Testis (tissue), 2 donors: Measurements from ENCODE around the gene ZIC1.

Source experiments
- POLR2A ChIP-seq: fragments of 450-650 bp; IDR thresholded peaks from one replicate; pipeline ENCODE4 v1.6.1; 2017; ENCODE audit warnings: antibody characterized with exemption, mild to moderate bottlenecking, moderate library complexity
- TF ChIP-seq, protein P1 (sequence below), 3 experiments: fragments of 450-650 bp in 2 of 3; fragments of 200-600 bp in 1 of 3; sonication (generic) in 1 of 3; IDR thresholded peaks; one replicate each; pipeline ENCODE4 v1.5.1; 2016 to 2019; ENCODE audit warnings: antibody characterized with exemption in 3 of 3, mild to moderate bottlenecking in 2 of 3, moderate library complexity in 1 of 3

DNA sequence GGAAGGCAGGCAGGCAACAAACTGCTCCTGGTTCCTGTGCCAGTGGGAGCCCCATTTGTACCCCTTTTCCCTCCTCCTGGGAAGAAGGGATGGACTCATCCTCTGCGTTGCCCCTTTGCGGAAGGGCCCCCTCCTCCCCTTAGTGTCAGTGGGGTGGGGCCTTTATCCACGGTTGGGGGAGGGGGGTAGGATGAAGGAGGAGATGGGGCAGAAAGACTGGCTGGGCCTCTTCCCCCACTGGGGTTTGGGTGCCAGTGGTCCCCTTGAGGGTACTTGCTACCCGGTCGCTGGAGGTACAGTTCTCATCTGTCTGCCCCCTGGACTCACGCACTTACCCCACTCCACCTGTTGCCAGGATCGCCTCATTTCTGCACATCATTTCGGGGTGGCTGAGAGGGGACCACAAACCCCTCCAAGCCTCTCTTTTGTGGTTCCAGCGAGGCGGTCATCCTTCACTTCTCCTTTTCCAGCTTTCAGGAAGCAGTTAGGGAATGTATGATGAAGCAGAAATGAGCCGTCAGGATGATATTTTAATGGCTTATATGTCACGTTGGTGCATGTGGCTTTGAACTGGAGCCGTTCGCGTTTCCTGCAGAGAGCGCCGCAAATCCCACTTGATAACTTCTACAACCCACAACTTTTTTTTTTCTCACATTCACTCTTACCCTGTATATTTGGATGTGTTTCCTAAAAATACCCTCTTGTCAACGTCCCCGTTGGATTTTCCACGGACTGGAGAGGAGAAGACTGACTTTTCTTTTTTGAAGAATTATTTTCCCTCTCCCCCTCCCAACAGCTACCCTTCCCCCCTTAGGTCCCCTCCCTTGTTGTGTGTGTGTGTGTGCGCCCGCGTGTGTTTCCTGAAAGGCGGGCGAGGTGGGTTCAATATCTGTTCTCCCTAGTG is 2.9 kb upstream of the ZIC1 start, which contains the start of gene ZIC4:
- TF ChIP-seq, protein P1, sequence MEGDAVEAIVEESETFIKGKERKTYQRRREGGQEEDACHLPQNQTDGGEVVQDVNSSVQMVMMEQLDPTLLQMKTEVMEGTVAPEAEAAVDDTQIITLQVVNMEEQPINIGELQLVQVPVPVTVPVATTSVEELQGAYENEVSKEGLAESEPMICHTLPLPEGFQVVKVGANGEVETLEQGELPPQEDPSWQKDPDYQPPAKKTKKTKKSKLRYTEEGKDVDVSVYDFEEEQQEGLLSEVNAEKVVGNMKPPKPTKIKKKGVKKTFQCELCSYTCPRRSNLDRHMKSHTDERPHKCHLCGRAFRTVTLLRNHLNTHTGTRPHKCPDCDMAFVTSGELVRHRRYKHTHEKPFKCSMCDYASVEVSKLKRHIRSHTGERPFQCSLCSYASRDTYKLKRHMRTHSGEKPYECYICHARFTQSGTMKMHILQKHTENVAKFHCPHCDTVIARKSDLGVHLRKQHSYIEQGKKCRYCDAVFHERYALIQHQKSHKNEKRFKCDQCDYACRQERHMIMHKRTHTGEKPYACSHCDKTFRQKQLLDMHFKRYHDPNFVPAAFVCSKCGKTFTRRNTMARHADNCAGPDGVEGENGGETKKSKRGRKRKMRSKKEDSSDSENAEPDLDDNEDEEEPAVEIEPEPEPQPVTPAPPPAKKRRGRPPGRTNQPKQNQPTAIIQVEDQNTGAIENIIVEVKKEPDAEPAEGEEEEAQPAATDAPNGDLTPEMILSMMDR (IDR thresholded peaks at IDR 0.05) = no peak
- no peak for TF ChIP-seq POLR2A
